ENCODE results near the gene MAD1L1.

Gene MAD1L1

GRCh38 chr7:1998146-1998545, 234.6 kb downstream of the MAD1L1 start:
- CTCF ChIA-PET = no interaction called here
- Histone ChIP-seq H3K4me1 (ENCODE audit: control insufficient read depth, insufficient read depth, low read length) (no peaks in the 10 kb centered on the region), H3K36me3 (ENCODE audit: control insufficient read depth in 2 of 2, insufficient read depth in 1 of 2, low read length in 2 of 2) (no peaks in the 10 kb centered on the region), H3K27ac (ENCODE audit: extremely low read depth, low read depth, low read length) (no peak overlapping the region), H3K4me3 (ENCODE audit: low read depth, low read length) (no peak overlapping the region), H3K9me3 (ENCODE audit: control insufficient read depth, insufficient read depth, low read depth, low read length) (no peaks in the 10 kb centered on the region)
- POLR2A ChIA-PET = no interaction called here
- TF ChIP-seq ZNF830 (tag by site-specific recombination; IDR thresholded peaks at IDR 0.05; ENCODE audit: low read depth) = no peak
- no peak for TF ChIP-seq KLF1 (tag by site-specific recombination; IDR thresholded peaks at IDR 0.05)
- TF ChIP-seq SP7 (tag by site-specific recombination; IDR thresholded peaks at IDR 0.05) = no peak
- TF ChIP-seq BCL6B (tag by site-specific recombination; IDR thresholded peaks at IDR 0.05) = no peak
- no peak for TF ChIP-seq ZNF266 (tag by site-specific recombination; IDR thresholded peaks at IDR 0.05; ENCODE audit: low read depth)
- TF ChIP-seq ZNF510 (tag by site-specific recombination; IDR thresholded peaks at IDR 0.05; ENCODE audit: insufficient replicate concordance) = no peak
- no peak for TF ChIP-seq ZBTB21 (tag by site-specific recombination; IDR thresholded peaks at IDR 0.05)
- TF ChIP-seq ZSCAN4 (tag by site-specific recombination; IDR thresholded peaks at IDR 0.05) = no peak
- no peak for TF ChIP-seq FEZF1 (tag by site-specific recombination; IDR thresholded peaks at IDR 0.05)
- no peak for TF ChIP-seq ZNF518A (tag by site-specific recombination; conservative IDR thresholded peaks at IDR 0.05; ENCODE audit: low read depth)
- no peak for TF ChIP-seq ZNF777 (tag by site-specific recombination; IDR thresholded peaks at IDR 0.05; ENCODE audit: borderline replicate concordance)
- no peak for TF ChIP-seq ZNF174 (tag by site-specific recombination; IDR thresholded peaks at IDR 0.05)
- TF ChIP-seq KLF9 (tag by site-specific recombination; IDR thresholded peaks at IDR 0.05; ENCODE audit: low read depth) = no peak
- no peak for TF ChIP-seq AEBP2 (tag by site-specific recombination; IDR thresholded peaks at IDR 0.05; ENCODE audit: borderline replicate concordance)
- TF ChIP-seq ZNF473 (tag by site-specific recombination; IDR thresholded peaks at IDR 0.05) = no peak
- no peak for TF ChIP-seq GLIS1 (tag by site-specific recombination; IDR thresholded peaks at IDR 0.05)
- no peak for TF ChIP-seq REPIN1 (tag by site-specific recombination; IDR thresholded peaks at IDR 0.05; ENCODE audit: low read depth)

Measured in HEK293 (cell line).